Left forelimb (tissue), 1 donor: ENCODE measurements around the gene C19orf53.
A peak's percentile ranks its signal among the peaks of the same experiment; 100 is the strongest.
"Not testable (repeated sequence)": the region's sequence is repeated elsewhere in the genome, so short reads cannot be mapped to it uniquely, and the experiment has no call there.

ENCODE experiments used
- DNase-seq: peaks from one replicate; pipeline ENCODE4 v3.0.0-alpha.2; 2018; ENCODE audit warnings: low spot score

Gene C19orf53

GRCh38 chr19:13774217-13775191, at the start of gene C19orf53:
TSS of gene C19orf53 (plus strand) at chr19:13774456. CDS start at chr19:13774478, 22 bp downstream.
- DNase-seq: peak; percentile 92

- DNase-seq: no peak
These were observed 47.9 kb upstream of the C19orf53 start for GRCh38 chr19:13726323-13726722.

- DNase-seq: no peak
These were observed 46.5 kb upstream of the C19orf53 start for GRCh38 chr19:13727798-13728197.

DNA sequence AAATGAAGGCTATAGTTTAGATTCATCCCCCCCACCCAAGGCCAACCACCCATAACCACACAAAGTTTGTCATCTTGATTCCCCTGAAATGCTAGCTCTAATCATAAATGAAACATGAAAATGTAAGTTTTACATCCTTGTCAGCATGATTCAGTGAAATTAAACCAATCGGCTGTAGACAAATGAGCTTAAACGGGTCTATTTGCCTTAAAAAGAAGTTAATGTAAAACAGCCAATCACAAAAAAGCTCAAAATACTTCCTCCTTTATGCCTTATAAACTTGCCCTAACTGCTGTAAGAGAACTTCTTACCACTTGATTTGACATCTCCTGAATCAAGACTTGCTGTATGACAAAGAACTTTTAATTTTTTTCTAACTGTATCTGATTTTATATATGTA, 44.4 kb upstream of the C19orf53 start:
- DNase-seq: no peak

DNA sequence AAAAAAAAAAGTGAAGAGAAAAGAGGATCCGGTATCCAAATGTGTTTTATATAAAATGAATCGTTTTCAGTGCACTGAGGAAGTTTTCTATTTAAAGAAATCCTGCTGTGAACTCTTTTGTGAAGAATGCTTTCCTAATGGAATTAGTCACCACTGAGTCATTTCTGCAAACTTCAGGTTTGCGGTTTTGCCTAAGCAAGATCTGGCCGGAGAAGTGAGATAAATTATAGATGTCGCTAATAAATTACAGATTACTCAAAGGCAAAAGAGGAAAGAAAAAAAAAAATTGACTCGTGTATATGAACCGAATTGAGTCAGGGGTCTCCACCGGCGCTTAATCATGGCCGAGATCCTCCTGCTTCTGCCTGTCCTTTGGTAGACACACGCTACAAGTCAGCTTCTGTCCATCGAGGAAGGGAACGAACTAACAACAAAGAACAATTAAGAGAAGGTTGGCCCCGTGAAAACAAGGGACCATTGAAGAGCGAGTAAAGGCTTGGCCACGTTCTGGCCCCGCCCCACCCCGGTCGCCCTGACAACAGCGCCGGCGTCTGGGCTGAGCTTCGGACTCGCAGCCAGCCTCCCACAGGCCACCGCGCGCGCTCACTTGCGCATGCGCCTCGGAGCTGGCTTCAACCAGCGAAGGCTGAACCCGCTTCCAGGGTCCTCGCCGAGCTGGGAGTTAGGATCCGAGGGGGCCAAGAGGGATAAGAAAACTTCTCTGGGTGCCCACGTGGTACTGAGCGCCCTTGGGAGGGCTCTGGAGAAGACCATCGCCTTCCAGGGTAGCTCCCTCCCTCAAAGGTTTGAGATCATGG, 42.9 kb upstream of the C19orf53 start:
- DNase-seq: peak; percentile 97

GRCh38 chr19:13732337-13732736, 41.9 kb upstream of the C19orf53 start:
- no peak for DNase-seq

GRCh38 chr19:13734751-13735150, 39.5 kb upstream of the C19orf53 start:
- DNase-seq: no peak

GRCh38 chr19:13738073-13738472, 36.2 kb upstream of the C19orf53 start:
- no peak for DNase-seq

DNA sequence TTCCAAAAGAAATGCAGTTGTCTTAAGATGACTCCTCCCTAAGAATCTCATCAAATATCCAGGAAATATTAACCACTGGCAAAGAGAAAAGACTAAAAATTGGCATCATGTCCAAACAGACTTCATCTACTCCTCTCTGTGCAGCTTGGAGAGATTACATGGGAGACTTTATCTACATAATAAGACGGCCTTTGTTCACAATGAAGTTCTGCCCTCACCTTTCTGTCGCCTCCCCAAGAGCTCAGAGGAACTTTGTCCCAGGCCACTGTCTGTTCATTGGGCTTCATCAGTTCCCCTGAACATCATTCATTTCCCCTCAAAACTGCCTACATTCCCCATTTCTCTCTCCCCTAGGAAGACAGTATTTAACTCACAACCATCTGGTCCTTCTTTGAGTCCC, 32.4 kb upstream of the C19orf53 start:
- DNase-seq: no peak

- no peak for DNase-seq
These were observed 31.5 kb upstream of the C19orf53 start for GRCh38 chr19:13742756-13743155.

DNA sequence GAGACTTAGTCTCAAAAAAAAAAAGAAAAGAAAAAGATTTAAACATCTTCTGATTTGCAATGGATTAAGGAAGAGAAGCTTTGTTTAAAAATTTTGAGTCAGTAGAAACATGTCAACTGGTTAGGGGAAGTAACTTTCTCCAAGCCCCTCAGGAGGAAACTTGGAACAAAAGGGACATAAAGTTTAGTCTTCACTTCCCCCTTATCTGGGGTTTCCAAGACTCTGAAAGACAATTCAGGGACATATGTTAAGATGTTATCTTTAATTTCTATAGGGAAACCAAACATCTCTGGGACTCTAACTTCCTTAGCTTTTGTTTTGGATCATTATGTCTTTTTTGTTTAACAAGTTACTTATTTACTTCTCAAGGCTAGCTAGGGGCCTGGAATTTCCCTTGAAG, 30.1 kb upstream of the C19orf53 start:
- no peak for DNase-seq

- no peak for DNase-seq
These were observed 27.2 kb upstream of the C19orf53 start for GRCh38 chr19:13747098-13747453.

GRCh38 chr19:13748169-13748828, 26.0 kb upstream of the C19orf53 start:
- DNase-seq: no peak

- no peak for DNase-seq
These were observed 22.8 kb upstream of the C19orf53 start for GRCh38 chr19:13751436-13751835.

DNA sequence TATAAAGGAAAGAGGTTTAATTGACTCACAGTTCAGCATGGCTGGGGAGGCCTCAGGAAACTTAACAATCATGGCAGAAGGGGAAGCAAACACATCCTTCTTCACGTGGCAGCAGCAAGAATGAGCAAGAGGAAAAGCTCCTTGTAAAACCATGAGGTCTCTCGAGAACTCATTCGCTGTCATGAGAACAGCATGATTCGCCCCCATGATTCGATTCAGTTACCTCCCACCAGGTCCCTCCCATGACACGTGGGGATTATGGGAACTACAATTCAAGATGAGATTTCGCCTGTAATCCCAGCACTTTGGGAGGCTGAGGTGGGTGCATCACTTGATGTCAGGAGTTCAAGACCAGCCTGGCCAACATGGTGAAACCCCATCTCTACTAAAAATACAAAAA, 20.6 kb upstream of the C19orf53 start:
- not testable (repeated sequence) for DNase-seq

DNA sequence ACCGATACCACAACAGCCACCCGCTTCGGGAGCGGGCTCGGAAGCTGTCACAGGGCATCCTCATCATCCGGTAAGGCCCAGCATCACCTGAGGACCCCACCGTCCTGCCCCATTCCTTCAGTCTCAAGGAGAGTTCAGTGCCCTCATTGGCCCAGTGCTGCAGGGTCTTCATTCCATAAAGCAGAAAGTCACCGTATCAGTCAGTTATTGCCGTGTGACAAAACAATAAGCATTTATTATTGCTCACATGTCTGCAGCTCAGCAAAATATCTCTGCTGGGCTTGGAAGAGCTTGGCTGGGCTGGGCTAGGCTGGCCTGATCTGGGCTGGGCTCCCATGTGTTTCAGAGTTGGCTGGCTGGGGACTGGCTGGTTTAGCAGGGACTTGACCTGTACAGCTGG, 18.0 kb upstream of the C19orf53 start:
- DNase-seq: no peak

DNA sequence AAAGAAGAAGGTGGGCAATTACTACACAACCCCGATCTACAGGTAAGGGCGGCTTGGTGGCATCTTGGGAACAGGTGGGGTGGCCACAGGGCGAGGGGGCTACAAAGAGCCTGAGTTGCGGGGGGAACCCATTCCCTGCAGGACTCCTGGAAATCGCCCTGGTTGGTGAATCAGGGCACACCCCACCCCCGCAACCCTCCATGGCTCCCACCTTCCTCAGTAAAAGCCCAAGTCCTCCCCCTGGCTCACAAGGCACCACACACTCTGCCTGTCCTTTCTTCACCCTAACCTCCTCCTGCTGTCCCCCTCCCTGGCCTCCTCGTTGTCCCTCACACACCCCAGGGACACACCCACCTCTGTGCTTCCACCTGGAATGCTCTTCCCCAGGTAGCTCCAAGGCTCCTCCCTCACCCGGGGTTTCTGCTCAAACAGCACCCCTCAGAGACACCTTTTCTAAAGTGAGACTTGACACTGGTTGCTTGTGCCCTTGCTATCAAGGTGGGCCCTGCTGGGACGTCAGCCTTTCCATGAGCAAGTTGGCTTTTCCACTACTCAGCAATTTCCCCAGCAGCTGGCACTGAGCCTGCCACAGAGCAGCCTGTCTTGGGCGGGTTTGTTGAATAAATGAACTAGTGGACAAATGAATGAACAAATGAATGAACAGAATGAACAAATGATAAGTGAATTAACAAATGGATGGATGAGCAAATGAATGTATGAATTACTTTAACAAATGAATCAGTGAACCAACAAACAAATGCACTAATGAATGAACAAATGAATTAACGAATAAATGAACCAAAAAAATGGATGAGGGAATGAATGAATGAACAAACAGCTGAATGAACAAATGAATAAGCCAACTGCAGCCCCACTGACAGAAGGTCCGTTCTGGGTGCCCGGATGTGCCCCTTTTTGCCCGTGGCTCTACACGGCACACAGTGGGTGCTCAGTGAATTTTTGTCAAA, 16.2 kb upstream of the C19orf53 start:
- no peak for DNase-seq

DNA sequence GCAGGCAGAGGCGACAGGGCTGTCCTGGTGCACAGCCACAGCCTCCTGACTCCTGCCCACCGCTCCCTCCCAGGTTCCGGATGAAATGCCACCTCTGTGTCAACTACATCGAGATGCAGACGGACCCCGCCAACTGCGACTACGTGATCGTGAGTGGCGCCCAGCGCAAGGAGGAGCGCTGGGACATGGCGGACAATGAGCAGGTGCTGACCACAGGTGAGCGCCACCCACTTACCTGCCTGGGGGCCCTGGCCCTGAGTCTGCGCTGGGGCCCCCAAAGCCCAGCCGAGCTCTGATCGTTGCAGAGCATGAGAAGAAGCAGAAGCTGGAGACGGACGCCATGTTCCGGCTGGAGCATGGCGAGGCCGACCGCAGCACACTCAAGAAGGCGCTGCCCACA, 15.5 kb upstream of the C19orf53 start:
- no peak for DNase-seq

GRCh38 chr19:13761423-13761822, 12.8 kb upstream of the C19orf53 start:
- DNase-seq: no peak

DNA sequence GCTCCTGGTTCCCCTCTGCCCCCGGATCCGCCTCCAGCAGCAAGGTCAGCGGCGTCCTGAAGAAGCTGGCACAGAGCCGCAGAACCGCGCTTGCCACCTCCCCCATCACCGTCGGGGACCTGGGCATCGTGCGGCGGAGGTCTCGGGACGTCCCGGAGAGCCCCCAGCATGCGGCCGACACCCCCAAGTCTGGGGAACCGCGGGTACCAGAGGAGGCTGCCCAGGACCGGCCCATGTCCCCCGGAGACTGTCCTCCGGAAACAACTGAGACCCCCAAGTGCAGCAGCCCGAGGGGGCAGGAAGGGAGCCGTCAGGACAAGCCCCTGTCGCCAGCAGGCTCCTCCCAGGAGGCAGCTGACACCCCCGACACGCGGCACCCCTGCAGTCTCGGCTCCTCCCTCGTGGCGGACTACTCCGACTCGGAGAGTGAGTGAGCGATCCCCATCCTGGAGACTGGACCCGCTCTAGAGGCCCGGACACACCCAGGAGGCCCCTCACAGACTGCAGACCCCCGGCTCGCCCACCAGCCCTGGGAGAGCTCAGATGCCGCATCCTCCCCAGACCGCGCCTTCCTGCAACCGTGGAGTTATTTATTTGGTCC, 11.5 kb upstream of the C19orf53 start:
- DNase-seq: no peak

GRCh38 chr19:13763265-13763664, 11.0 kb upstream of the C19orf53 start:
- DNase-seq: no peak
